Stomach (tissue), 9 donors: ENCODE results near the gene RPL6. TPM values are rescaled to one million over a fixed set of nuclear protein-coding genes. Genes with fewer than 3 reads are reported as not detected.

Experiments
- DNase-seq, 2 donors: peaks; one replicate each; pipeline versions ENCODE4 v3.0.0 to v3.0.0-alpha.2; 2013 to 2019
- H3K27ac ChIP-seq, 5 donors: fragments of 200-600 bp in 4 of 5; sonication (generic) in 4 of 5; one replicate each; pipeline ENCODE4 v1.5.1; 2013 to 2019; ENCODE audit warnings: mild to moderate bottlenecking in 1 of 5, moderate library complexity in 1 of 5
- H3K27me3 ChIP-seq, 3 donors: fragments of 200-600 bp; sonication (generic); one replicate each; pipeline ENCODE4 v1.5.1; 2017 to 2019; ENCODE audit warnings: mixed run types in 1 of 3
- H3K36me3 ChIP-seq, 4 donors: fragments of 200-600 bp; sonication (generic); 1 replicate in 3 of 4; 2 replicates in 1 of 4; pipeline ENCODE4 v1.5.1; 2016 to 2019
- H3K4me1 ChIP-seq, 4 donors: fragments of 200-600 bp; sonication (generic); one replicate each; pipeline ENCODE4 v1.5.1; 2016 to 2019
- H3K4me3 ChIP-seq, 4 donors: fragments of 200-600 bp; sonication (generic) in 3 of 4; one replicate each; pipeline ENCODE4 v1.5.1; 2016 to 2019; ENCODE audit warnings: mild to moderate bottlenecking in 1 of 4
- H3K9me3 ChIP-seq, 4 donors: fragments of 200-600 bp; sonication (generic); one replicate each; pipeline ENCODE4 v1.5.1; 2016 to 2019
- CTCF ChIP-seq, 7 experiments: fragments of 450-650 bp in 4 of 7; fragments of 200-600 bp in 3 of 7; sonication (generic) in 3 of 7; IDR thresholded peaks; one replicate each; pipeline ENCODE4 v1.5.1; 2016 to 2019; ENCODE audit warnings: antibody characterized with exemption in 7 of 7, control low read depth in 2 of 7, mild to moderate bottlenecking in 1 of 7
- EP300 ChIP-seq: sonication (generic); formaldehyde crosslinking; IDR thresholded peaks from one replicate; pipeline ENCODE4 v1.6.1; 2017; ENCODE audit warnings: antibody characterized with exemption
- POLR2A ChIP-seq, 4 donors: fragments of 450-650 bp; IDR thresholded peaks; one replicate each; pipeline ENCODE4 v1.6.1; 2016; ENCODE audit warnings: antibody characterized with exemption in 4 of 4, control low read depth in 2 of 4, mild to moderate bottlenecking in 1 of 4, moderate library complexity in 1 of 4
- POLR2AphosphoS5 ChIP-seq, 3 donors: sonication (generic); formaldehyde crosslinking; IDR thresholded peaks; one replicate each; pipeline ENCODE4 v1.6.1; 2016; ENCODE audit warnings: antibody characterized with exemption in 3 of 3
- WGBS, 5 donors: extraction: QIAGEN DNeasy Blood & Tissue Kit in 3 of 5; methylation state at CpG; one replicate each; pipeline versions ENCODE4 v1.1.5 to v1.1.7; 2013 to 2018; 5-methylcytosine and 5-hydroxymethylcytosine counted together
- intact Hi-C: fragments of 100-400 bp; cut with DNase I; formaldehyde crosslinking; loops from one replicate; pipeline ENCODE4 v1.15.1; 2023; ENCODE audit warnings: low total_unique reads
- polyA plus RNA-seq, 3 donors: library from polyadenylated mRNA; stranded (reverse); fragments of 200-250 nt; gene quantifications; one replicate each; pipeline ENCODE4 v1.2.3, GENCODE V29; 2013
- total RNA-seq, 5 donors: library from RNA; depleted of rRNA; stranded (reverse); fragments of >200 nt; gene quantifications; one replicate each; pipeline versions ENCODE4 v1.1.0 to v1.2.3, GENCODE V29; 2014 to 2016
- donor health status: healthy with polysubstance abuse.
- donor health status: Bipolar disorder and iron deficiency.
- donor health status: healthy.

The RPL6 gene
- total and polyA plus RNA-seq, 8 donors: 479 to 3,271 (median 1,070) TPM

GRCh38 chr12:112386726-112387125 is 22.7 kb downstream of the RPL6 start:
- no peak for TF ChIP-seq POLR2AphosphoS5 (IDR thresholded peaks at IDR 0.05)
- TF ChIP-seq EP300: no peak
- no peak for TF ChIP-seq CTCF (IDR thresholded peaks at IDR 0.05)
- no peak for TF ChIP-seq POLR2A (IDR thresholded peaks at IDR 0.05)
- Histone ChIP-seq H3K27ac (no peak overlapping the region), H3K9me3 (no peaks in the 10 kb centered on the region), H3K27me3 (no peaks in the 10 kb centered on the region), H3K4me1 (peaks cover 0 to 25% (median 11%) of the 10 kb centered on the region in 4 donors), H3K4me3 (no peak overlapping the region), H3K36me3 (no peaks in the 10 kb centered on the region)
- intact Hi-C loops: loop anchor here (10.0 kb wide), 1 partner anchor 132 kb away; no protein-coding TSS in a partner anchor
- DNase-seq: peak in 1 of 2 donors; percentile 15
- 55 to 80% (median 77%) methylated on average over 3 of the region's 3 CpGs for WGBS, 5 donors

GRCh38 chr12:112382866-112383265 is 26.5 kb downstream of the RPL6 start:
- H3K27ac ChIP-seq: peak overlapping the region in 4 of 5 donors; percentile 83 to 91 (median 86)
- DNase-seq: no peak
- intact Hi-C loops: loop anchor here (10.0 kb wide), 1 partner anchor 128 kb away; no protein-coding TSS in a partner anchor

GRCh38 chr12:112381883-112382796 is 27.3 kb downstream of the RPL6 start, which contains the start of gene HECTD4:
Gene HECTD4, minus strand, starts transcription at chr12:112382431. Its CDS starts 303 bp downstream, at chr12:112382128.
- TF ChIP-seq CTCF (IDR thresholded peaks at IDR 0.05) (no peak), EP300 (no peak), POLR2A (IDR thresholded peaks at IDR 0.05) (no peak), POLR2AphosphoS5 (IDR thresholded peaks at IDR 0.05) (peak; percentile 72 to 88 (median 75))
- intact Hi-C loops: loop anchor here (10.0 kb wide), 1 partner anchor 127 kb away; no protein-coding TSS in a partner anchor
- H3K4me3 ChIP-seq: peak within 1 kb of the TSS; percentile 91 to 99 (median 96)
- no peaks in the 10 kb centered on the region for H3K9me3 ChIP-seq
- peaks cover 8 to 35% (median 28%) of the 10 kb centered on the region in 4 donors for H3K4me1 ChIP-seq
- peak; percentile 97 to 98 for DNase-seq
- peak within 1 kb of the TSS; percentile 83 to 93 (median 87) for H3K27ac ChIP-seq
- no peaks in the 10 kb centered on the region for H3K36me3 ChIP-seq
- 0 to 26% (median 1%) methylated on average over 38 to 106 of the region's 106 CpGs for WGBS, 5 donors
- H3K27me3 ChIP-seq: no peaks in the 10 kb centered on the region

More at GRCh38 chr12:112382866-112383265, 26.5 kb downstream of the RPL6 start:
- peak overlapping the region; percentile 91 to 99 (median 96) for H3K4me3 ChIP-seq
- TF ChIP-seq EP300 (no peak), POLR2A (IDR thresholded peaks at IDR 0.05) (no peak)
- no peaks in the 10 kb centered on the region for H3K27me3 ChIP-seq
- WGBS, 5 donors: 89 to 96% (median 91%) methylated on average over 11 of the region's 11 CpGs
- peaks cover 8 to 43% (median 32%) of the 10 kb centered on the region in 4 donors for H3K4me1 ChIP-seq
- H3K9me3 ChIP-seq: no peaks in the 10 kb centered on the region
- no peaks in the 10 kb centered on the region for H3K36me3 ChIP-seq

- Histone ChIP-seq H3K9me3 (no peaks in the 10 kb centered on the region), H3K27ac (peak overlapping the region; percentile 83 to 93 (median 87)), H3K36me3 (no peaks in the 10 kb centered on the region), H3K27me3 (no peaks in the 10 kb centered on the region), H3K4me3 (peak overlapping the region; percentile 91 to 99 (median 96)), H3K4me1 (peaks cover 8 to 32% (median 26%) of the 10 kb centered on the region in 4 donors)
- WGBS, 5 donors: 0 to 27% (median 1%) methylated on average over 15 to 33 of the region's 33 CpGs
- TF ChIP-seq POLR2AphosphoS5 (IDR thresholded peaks at IDR 0.05) (no peak), CTCF (IDR thresholded peaks at IDR 0.05) (no peak)
- peak; percentile 27 to 62 for DNase-seq
- intact Hi-C loops: loop anchor here (10.0 kb wide), 1 partner anchor 127 kb away; no protein-coding TSS in a partner anchor
Measured at GRCh38 chr12:112381406-112381882, 28.0 kb downstream of the RPL6 start.
